HepG2 (cell line): ENCODE data around the gene SPTSSA. TPM values are rescaled to one million over a fixed set of nuclear protein-coding genes. Genes with fewer than 3 reads are reported as not detected.

ENCODE experiments used
- ATF4 ChIP-seq, 2 experiments: fragments of 450-650 bp in 1 of 2; sonication (generic) in 1 of 2; formaldehyde crosslinking; IDR thresholded peaks; 2 replicates each; pipeline versions ENCODE4 v1.5.0 to v1.8.0; 2020 to 2022; ENCODE audit warnings: mild to moderate bottlenecking in 1 of 2, missing genetic modification reagents in 1 of 2
- CSRNP1 ChIP-seq: sonication (generic); formaldehyde crosslinking; IDR thresholded peaks from 2 replicates; pipeline ENCODE4 v1.8.1; 2023; ENCODE audit warnings: mild to moderate bottlenecking, missing genetic modification reagents
- EHMT2 ChIP-seq: fragments of 200-600 bp; sonication (generic); IDR thresholded peaks from 2 replicates; pipeline ENCODE4 v1.7.0; 2017; ENCODE audit warnings: antibody characterized with exemption, low read depth, low read length, borderline replicate concordance
- ELF1 ChIP-seq: sonication (generic); formaldehyde crosslinking; IDR thresholded peaks from 2 replicates; pipeline ENCODE4 v1.4.0; 2020; ENCODE audit warnings: missing genetic modification reagents
- ETV5 ChIP-seq: IDR thresholded peaks from 2 replicates; pipeline ENCODE4 v1.6.1; 2018; ENCODE audit warnings: missing biosample characterization, missing genetic modification reagents, inconsistent platforms, borderline replicate concordance
- FOSL1 ChIP-seq: sonication (generic); formaldehyde crosslinking; IDR thresholded peaks from 2 replicates; pipeline ENCODE4 v1.9.0; 2021; ENCODE audit warnings: missing genetic modification reagents, borderline replicate concordance
- FOXJ3 ChIP-seq: sonication (generic); formaldehyde crosslinking; IDR thresholded peaks from 2 replicates; pipeline ENCODE4 v1.4.0; 2020; ENCODE audit warnings: missing genetic modification reagents, mild to moderate bottlenecking, borderline replicate concordance
- FOXP1 ChIP-seq, 2 experiments: fragments of 450-650 bp in 1 of 2; IDR thresholded peaks; 2 replicates each; pipeline ENCODE4 v1.6.1; 2017 to 2018; ENCODE audit warnings: antibody characterized with exemption in 1 of 2
- HBP1 ChIP-seq: IDR thresholded peaks from 2 replicates; pipeline ENCODE4 v1.6.1; 2016; ENCODE audit warnings: low read depth, control low read depth
- ISL2 ChIP-seq: sonication (generic); formaldehyde crosslinking; IDR thresholded peaks from 2 replicates; pipeline ENCODE4 v1.5.0; 2020; ENCODE audit warnings: missing genetic modification reagents
- NCOA2 ChIP-seq: sonication (generic); formaldehyde crosslinking; IDR thresholded peaks from 2 replicates; pipeline ENCODE4 v1.8.0; 2022; ENCODE audit warnings: inconsistent platforms
- PPARG ChIP-seq: conservative IDR thresholded peaks from 2 replicates; pipeline ENCODE4 v1.6.1; 2016; ENCODE audit warnings: missing biosample characterization, missing genetic modification reagents
- RXRB ChIP-seq: IDR thresholded peaks from 2 replicates; pipeline ENCODE4 v1.6.1; 2016; ENCODE audit warnings: borderline replicate concordance, missing genetic modification reagents, missing compliant biosample characterization
- SOX6 ChIP-seq, 2 experiments: fragments of 450-650 bp in 1 of 2; sonication (generic) in 1 of 2; formaldehyde crosslinking in 1 of 2; IDR thresholded peaks; 2 replicates each; pipeline versions ENCODE4 v1.4.0 to v1.6.1; 2017 to 2020; ENCODE audit warnings: antibody characterized with exemption in 1 of 2, mild to moderate bottlenecking in 1 of 2, missing genetic modification reagents in 1 of 2
- TEAD3 ChIP-seq: optimal IDR thresholded peaks from 2 replicates; pipeline ENCODE3; 2016; ENCODE audit warnings: borderline replicate concordance
- ZFP1 ChIP-seq: IDR thresholded peaks from 2 replicates; pipeline ENCODE4 v1.6.1; 2016
- ZGPAT ChIP-seq: IDR thresholded peaks from 2 replicates; pipeline ENCODE4 v1.6.1; 2016; ENCODE audit warnings: mild to moderate bottlenecking
- ZNF124 ChIP-seq: sonication (generic); formaldehyde crosslinking; IDR thresholded peaks from 2 replicates; pipeline ENCODE4 v1.4.0; 2020; ENCODE audit warnings: missing genetic modification reagents
- ZNF234 ChIP-seq: sonication (generic); formaldehyde crosslinking; conservative IDR thresholded peaks from 2 replicates; pipeline ENCODE4 v1.5.1; 2020; ENCODE audit warnings: mild to moderate bottlenecking, missing genetic modification reagents
- ZNF644 ChIP-seq: IDR thresholded peaks from 2 replicates; pipeline ENCODE4 v1.6.1; 2016; ENCODE audit warnings: low read depth
- ZNF879 ChIP-seq: sonication (generic); formaldehyde crosslinking; IDR thresholded peaks from 2 replicates; pipeline ENCODE4 v1.8.1; 2023; ENCODE audit warnings: missing genetic modification reagents
- polyA plus RNA-seq, 8 experiments: library from polyadenylated mRNA; depleted of rRNA in 3 of 8; stranded (reverse) in 7 of 8; unstranded in 1 of 8; fragments of >200 nt; fragmentation: Illumina TruSeq in 4 of 8; extraction: Trizol in 4 of 8; gene quantifications; 2 replicates each; pipeline versions ENCODE4 v1.2.1 to v1.2.3, GENCODE V29; 2011 to 2016; ENCODE audit warnings: low read depth in 4 of 8, missing spikeins in 1 of 8, mixed read lengths in 1 of 8; ENCODE audit not compliant: insufficient read depth in 1 of 8
- total RNA-seq, 5 experiments: library from RNA; depleted of rRNA; stranded (reverse); fragments of >200 nt; fragmentation: Illumina TruSeq; extraction: Trizol; gene quantifications; 2 replicates each; pipeline ENCODE4 v1.2.3, GENCODE V29; 2016; ENCODE audit warnings: low read depth in 1 of 5
- TF ChIP-seq, protein P1 (sequence below): sonication (generic); formaldehyde crosslinking; IDR thresholded peaks from 2 replicates; pipeline ENCODE4 v1.4.0; 2020; ENCODE audit warnings: low read depth, missing genetic modification reagents

SPTSSA gene
- total and polyA plus RNA-seq, 2 of the 13 experiments (the other 11 are each of a cell fraction or from before 2014, with no cell fraction given): 19.1 to 86.1 TPM

GRCh38 chr14:34450542-34450915 lies 11.5 kb downstream of the SPTSSA start (continued):
- TF ChIP-seq EHMT2: peak; percentile 49; the same call in 1 of the 2 replicates
- peak; percentile 24; the same call in 1 of the 2 replicates for TF ChIP-seq PPARG (CRISPR knock-in tag)
- no peak for TF ChIP-seq FOSL1 (CRISPR knock-in tag)
- TF ChIP-seq ZFP1 (CRISPR knock-in tag): peak; percentile 85
- peak; percentile 90 for TF ChIP-seq TEAD3 (CRISPR knock-in tag)
- TF ChIP-seq ZNF124: no peak
- peak; percentile 74; the same call in 1 of the 2 replicates for TF ChIP-seq ZGPAT (CRISPR knock-in tag)
- TF ChIP-seq ISL2 (CRISPR knock-in tag): peak; percentile 42; the same call in 1 of the 2 replicates
- no peak for TF ChIP-seq SOX6 (IDR thresholded peaks at IDR 0.05)
- peak; percentile 85 for TF ChIP-seq SOX6 (CRISPR knock-in tag; IDR thresholded peaks at IDR 0.05)
- TF ChIP-seq NCOA2 (CRISPR knock-in tag): peak; percentile 76
- peak; percentile 84; the same call in 1 of the 2 replicates for TF ChIP-seq ETV5
- TF ChIP-seq ZNF234 (CRISPR knock-in tag): no peak
- TF ChIP-seq FOXJ3 (CRISPR knock-in tag): peak; percentile 52; the same call in 1 of the 2 replicates
- TF ChIP-seq FOXP1 (IDR thresholded peaks at IDR 0.05): no peak
- peak; percentile 92 for TF ChIP-seq FOXP1 (CRISPR knock-in tag; IDR thresholded peaks at IDR 0.05)
- no peak for TF ChIP-seq HBP1 (CRISPR knock-in tag)
- no peak for TF ChIP-seq ZNF879 (CRISPR knock-in tag)
- TF ChIP-seq ATF4 (CRISPR knock-in tag; IDR thresholded peaks at IDR 0.05): peak in 1 of 2 experiments; percentile 54; a peak in 1 of 4 replicates
- TF ChIP-seq, protein P1, sequence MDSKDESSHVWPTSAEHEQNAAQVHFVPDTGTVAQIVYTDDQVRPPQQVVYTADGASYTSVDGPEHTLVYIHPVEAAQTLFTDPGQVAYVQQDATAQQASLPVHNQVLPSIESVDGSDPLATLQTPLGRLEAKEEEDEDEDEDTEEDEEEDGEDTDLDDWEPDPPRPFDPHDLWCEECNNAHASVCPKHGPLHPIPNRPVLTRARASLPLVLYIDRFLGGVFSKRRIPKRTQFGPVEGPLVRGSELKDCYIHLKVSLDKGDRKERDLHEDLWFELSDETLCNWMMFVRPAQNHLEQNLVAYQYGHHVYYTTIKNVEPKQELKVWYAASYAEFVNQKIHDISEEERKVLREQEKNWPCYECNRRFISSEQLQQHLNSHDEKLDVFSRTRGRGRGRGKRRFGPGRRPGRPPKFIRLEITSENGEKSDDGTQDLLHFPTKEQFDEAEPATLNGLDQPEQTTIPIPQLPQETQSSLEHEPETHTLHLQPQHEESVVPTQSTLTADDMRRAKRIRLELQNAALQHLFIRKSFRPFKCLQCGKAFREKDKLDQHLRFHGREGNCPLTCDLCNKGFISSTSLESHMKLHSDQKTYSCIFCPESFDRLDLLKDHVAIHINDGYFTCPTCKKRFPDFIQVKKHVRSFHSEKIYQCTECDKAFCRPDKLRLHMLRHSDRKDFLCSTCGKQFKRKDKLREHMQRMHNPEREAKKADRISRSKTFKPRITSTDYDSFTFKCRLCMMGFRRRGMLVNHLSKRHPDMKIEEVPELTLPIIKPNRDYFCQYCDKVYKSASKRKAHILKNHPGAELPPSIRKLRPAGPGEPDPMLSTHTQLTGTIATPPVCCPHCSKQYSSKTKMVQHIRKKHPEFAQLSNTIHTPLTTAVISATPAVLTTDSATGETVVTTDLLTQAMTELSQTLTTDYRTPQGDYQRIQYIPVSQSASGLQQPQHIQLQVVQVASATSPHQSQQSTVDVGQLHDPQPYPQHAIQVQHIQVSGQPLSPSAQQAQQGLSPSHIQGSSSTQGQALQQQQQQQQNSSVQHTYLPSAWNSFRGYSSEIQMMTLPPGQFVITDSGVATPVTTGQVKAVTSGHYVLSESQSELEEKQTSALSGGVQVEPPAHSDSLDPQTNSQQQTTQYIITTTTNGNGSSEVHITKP: peak; percentile 85
- 0 out of 2 replicates have a peak, but pooled peaks have one; percentile 18 for TF ChIP-seq ELF1 (CRISPR knock-in tag)
- 0 out of 2 replicates have a peak, but pooled peaks have one; percentile 50 for TF ChIP-seq RXRB (CRISPR knock-in tag)
- 0 out of 2 replicates have a peak, but pooled peaks have one; percentile 57 for TF ChIP-seq CSRNP1 (CRISPR knock-in tag)
- TF ChIP-seq ZNF644 (CRISPR knock-in tag): peak; percentile 87
